K562 (cell line): Measurements from ENCODE around the gene CLDN15. TPM values are rescaled to one million over a fixed set of nuclear protein-coding genes. Genes with fewer than 3 reads are reported as not detected.
A peak's percentile ranks its signal among the peaks of the same experiment; 100 is the strongest.

ENCODE experiments used
- AFF1 ChIP-seq, 2 experiments: fragments of 450-650 bp; IDR thresholded peaks; 2 replicates each; pipeline ENCODE4 v1.6.1; 2018; ENCODE audit warnings: mild to moderate bottlenecking in 2 of 2, low read depth in 1 of 2; ENCODE audit not compliant: partially characterized antibody in 2 of 2
- E2F6 ChIP-seq, 2 experiments: IDR thresholded peaks; 2 replicates each; pipeline ENCODE4 v1.6.1; 2011; ENCODE audit warnings: borderline replicate concordance in 1 of 2, control low read depth in 1 of 2, low read depth in 1 of 2, low read length in 1 of 2, mild to moderate bottlenecking in 1 of 2, mixed read lengths in 1 of 2, moderate library complexity in 1 of 2; ENCODE audit not compliant: insufficient read depth in 1 of 2, insufficient read length in 1 of 2, poor library complexity in 1 of 2, severe bottlenecking in 1 of 2; ENCODE audit errors: extremely low read depth in 1 of 2
- FOXA3 ChIP-seq, 2 experiments: fragments of 450-650 bp in 1 of 2; sonication (generic) in 1 of 2; formaldehyde crosslinking; IDR thresholded peaks in 1 of 2; conservative IDR thresholded peaks in 1 of 2; 2 replicates each; pipeline versions ENCODE4 v1.4.0 to v1.8.0; 2020 to 2022; ENCODE audit warnings: mild to moderate bottlenecking in 2 of 2, missing genetic modification reagents in 1 of 2
- FOXK2 ChIP-seq, 2 experiments: fragments of 450-650 bp; IDR thresholded peaks in 1 of 2; conservative IDR thresholded peaks in 1 of 2; 2 replicates each; pipeline ENCODE4 v1.6.1; 2016; ENCODE audit warnings: low read depth in 2 of 2, mild to moderate bottlenecking in 1 of 2
- HMGXB4 ChIP-seq: sonication (generic); formaldehyde crosslinking; IDR thresholded peaks from 2 replicates; pipeline ENCODE4 v1.8.1; 2023; ENCODE audit warnings: mild to moderate bottlenecking, missing genetic modification reagents
- ID3 ChIP-seq, 2 experiments: fragments of 250-450 bp in 1 of 2; fragments of 450-650 bp in 1 of 2; sonication (Bioruptor Pico) in 1 of 2; IDR thresholded peaks; 2 replicates each; pipeline versions ENCODE4 v1.6.1 to v1.8.0; 2016 to 2021; ENCODE audit warnings: mild to moderate bottlenecking in 2 of 2, moderate library complexity in 2 of 2, missing compliant biosample characterization in 1 of 2, missing genetic modification characterization in 1 of 2
- NRF1 ChIP-seq, 2 experiments: fragments of 450-650 bp; IDR thresholded peaks in 1 of 2; conservative IDR thresholded peaks in 1 of 2; 2 replicates each; pipeline ENCODE4 v1.6.1; 2014; ENCODE audit warnings: mild to moderate bottlenecking in 2 of 2
- PML ChIP-seq: IDR thresholded peaks from 2 replicates; pipeline ENCODE4 v1.6.1; 2012; ENCODE audit warnings: low read length, inconsistent platforms
- POLR2G ChIP-seq: fragments of 200-400 bp; formaldehyde crosslinking; IDR thresholded peaks from 2 replicates; pipeline ENCODE4 v1.6.1; 2017; ENCODE audit warnings: low read depth, mild to moderate bottlenecking, antibody characterized with exemption, low read length, moderate library complexity
- RAD51 ChIP-seq: fragments of 450-650 bp; IDR thresholded peaks from 2 replicates; pipeline ENCODE4 v1.7.1; 2016; ENCODE audit warnings: low read depth, mild to moderate bottlenecking, borderline replicate concordance
- RBM15 ChIP-seq: fragments of 200-400 bp; formaldehyde crosslinking; IDR thresholded peaks from 2 replicates; pipeline ENCODE4 v1.6.1; 2018; ENCODE audit warnings: mild to moderate bottlenecking, low read length, moderate library complexity; ENCODE audit not compliant: insufficient read depth
- SIN3B ChIP-seq: fragments of 450-650 bp; IDR thresholded peaks from 2 replicates; pipeline ENCODE4 v1.6.1; 2017; ENCODE audit warnings: low read depth, mild to moderate bottlenecking, moderate library complexity
- TAF7 ChIP-seq: fragments of 450-650 bp; IDR thresholded peaks from 2 replicates; pipeline ENCODE4 v1.6.1; 2016; ENCODE audit warnings: missing genetic modification characterization, missing compliant biosample characterization
- ZBTB34 ChIP-seq: fragments of 250-450 bp; sonication (Bioruptor Pico); IDR thresholded peaks from 2 replicates; pipeline ENCODE4 v1.8.0; 2021; ENCODE audit warnings: mild to moderate bottlenecking, moderate library complexity
- ZFP30 ChIP-seq: fragments of 250-450 bp; sonication (Bioruptor Pico); IDR thresholded peaks from 2 replicates; pipeline ENCODE4 v1.8.0; 2022; ENCODE audit warnings: moderate library complexity, mild to moderate bottlenecking, inconsistent platforms, borderline replicate concordance
- polyA plus RNA-seq, 8 experiments: library from polyadenylated mRNA; depleted of rRNA in 4 of 8; stranded (reverse) in 5 of 8; unstranded in 3 of 8; fragments of >200 nt; fragmentation: Nextera tagmentation in 2 of 8; fragmentation: Illumina TruSeq in 1 of 8; extraction: Ambion mirVana in 2 of 8; extraction: Trizol in 1 of 8; gene quantifications; 2 replicates each; pipeline versions ENCODE4 v1.2.1 to v1.2.3, GENCODE V29; 2011 to 2014; ENCODE audit warnings: inconsistent platforms in 1 of 8, missing spikeins in 1 of 8
- total RNA-seq, 7 experiments: library from RNA; depleted of rRNA in 6 of 7; stranded (reverse); fragments of >200 nt in 6 of 7; fragmentation: Illumina TruSeq in 2 of 7; extraction: Trizol in 2 of 7; gene quantifications; 2 replicates each; pipeline versions ENCODE4 v1.2.1 to v1.2.3, GENCODE V29; 2011 to 2021; ENCODE audit warnings: low replicate concordance in 1 of 7

The CLDN15 gene
- total and polyA plus RNA-seq, 9 of the 15 experiments (the other 6 are each of a cell fraction or from before 2014, with no cell fraction given), result 0.32 to 14.5 (median 7.4) TPM

- TF ChIP-seq RBM15, result no peak
- no peak for TF ChIP-seq ID3 (CRISPR knock-in tag; IDR thresholded peaks at IDR 0.05)
- 0 out of 2 replicates have a peak, but pooled peaks have one; percentile 23 for TF ChIP-seq ID3 (tag; IDR thresholded peaks at IDR 0.05)
- peak; percentile 34; the same call in 1 of the 2 replicates for TF ChIP-seq TAF7 (tag)
- peak; percentile 84 for TF ChIP-seq PML
- peak; percentile 81 for TF ChIP-seq POLR2G
- TF ChIP-seq E2F6 (IDR thresholded peaks at IDR 0.05; ENCODE audit: borderline replicate concordance in 1 of 2, extremely low read depth in 1 of 2, insufficient read depth in 1 of 2, insufficient read length in 1 of 2, low read depth in 1 of 2, low read length in 1 of 2, poor library complexity in 1 of 2, severe bottlenecking in 1 of 2), result peak in 1 of 2 experiments; percentile 60
- TF ChIP-seq AFF1 (IDR thresholded peaks at IDR 0.05; ENCODE audit: low read depth in 1 of 2, partially characterized antibody in 2 of 2), result peak in 1 of 2 experiments; percentile 54
- peak; percentile 93 for TF ChIP-seq RAD51
- TF ChIP-seq ZFP30 (CRISPR knock-in tag), result no peak
- TF ChIP-seq FOXK2 (conservative IDR thresholded peaks at IDR 0.05 in 1 of 2, IDR thresholded peaks at IDR 0.05 in 1 of 2; ENCODE audit: low read depth in 2 of 2), result no peak; a peak in 2 of 4 replicates
- TF ChIP-seq SIN3B, result peak; percentile 82
- no peak for TF ChIP-seq ZBTB34
- TF ChIP-seq FOXA3 (CRISPR knock-in tag; conservative IDR thresholded peaks at IDR 0.05 in 1 of 2, IDR thresholded peaks at IDR 0.05 in 1 of 2), result no peak
- peak; percentile 98 for TF ChIP-seq NRF1 (conservative IDR thresholded peaks at IDR 0.05 in 1 of 2, IDR thresholded peaks at IDR 0.05 in 1 of 2)
- 0 out of 2 replicates have a peak, but pooled peaks have one; percentile 34 for TF ChIP-seq HMGXB4 (CRISPR knock-in tag)
Observed at GRCh38 chr7:101251871-101252659, 14.5 kb upstream of the CLDN15 start (continued).
